ENCODE data around the gene CREBBP.

The CREBBP gene

DNA sequence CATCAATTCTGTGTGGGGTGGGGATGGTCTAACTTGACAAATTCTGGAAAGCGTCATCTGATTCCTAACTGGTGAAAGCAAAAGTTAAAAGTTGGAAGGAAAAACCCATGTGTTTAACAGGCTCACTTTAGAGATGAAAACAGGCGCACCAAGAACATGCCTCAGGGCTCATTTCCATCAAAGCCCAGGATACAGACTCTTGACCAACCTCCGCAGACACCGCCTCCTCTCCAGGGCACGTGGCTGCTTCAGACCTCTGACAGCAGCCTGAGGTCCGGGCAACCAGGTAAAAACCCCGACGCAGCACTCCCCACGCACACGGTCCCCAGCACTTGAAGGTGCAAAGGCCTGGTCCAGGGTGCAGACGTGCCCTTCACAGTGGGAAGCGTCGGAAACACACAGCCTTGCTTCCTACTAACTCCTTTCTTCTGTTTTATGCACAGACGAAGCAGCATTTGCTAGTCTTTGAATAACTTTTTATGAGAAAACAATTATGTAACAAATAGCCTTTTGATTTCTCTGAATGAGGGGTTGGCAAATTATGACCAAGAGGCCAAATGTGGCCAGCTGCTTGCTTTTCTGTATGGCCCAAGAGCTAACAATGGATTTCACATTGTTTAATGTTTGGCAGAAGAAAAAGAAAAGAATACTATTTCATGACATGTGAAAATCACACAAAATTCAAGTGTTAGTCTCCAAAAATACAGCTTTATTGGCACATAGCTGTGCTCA, 119.0 kb downstream of the CREBBP start:
- no peak for DNase-seq

DNA sequence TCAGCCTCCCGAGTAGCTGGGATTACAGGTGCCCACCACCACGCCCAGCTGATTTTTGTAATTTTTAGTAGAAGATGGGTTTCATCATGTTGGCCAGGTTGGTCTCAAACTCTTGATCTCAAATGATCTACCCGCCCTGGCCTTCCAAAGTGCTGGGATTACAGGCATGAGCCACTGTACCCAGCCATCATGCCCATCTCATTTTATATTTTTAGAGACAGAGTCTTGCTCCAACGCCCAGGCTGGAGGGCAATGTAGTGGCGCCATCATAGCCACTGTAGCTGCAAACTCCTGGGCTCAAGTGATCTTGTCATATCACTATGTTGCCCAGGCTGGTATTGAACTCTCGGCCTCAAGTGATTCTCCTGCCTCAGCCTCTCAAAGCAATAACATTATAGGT, 120.0 kb downstream of the CREBBP start:
- no peak for DNase-seq

DNA sequence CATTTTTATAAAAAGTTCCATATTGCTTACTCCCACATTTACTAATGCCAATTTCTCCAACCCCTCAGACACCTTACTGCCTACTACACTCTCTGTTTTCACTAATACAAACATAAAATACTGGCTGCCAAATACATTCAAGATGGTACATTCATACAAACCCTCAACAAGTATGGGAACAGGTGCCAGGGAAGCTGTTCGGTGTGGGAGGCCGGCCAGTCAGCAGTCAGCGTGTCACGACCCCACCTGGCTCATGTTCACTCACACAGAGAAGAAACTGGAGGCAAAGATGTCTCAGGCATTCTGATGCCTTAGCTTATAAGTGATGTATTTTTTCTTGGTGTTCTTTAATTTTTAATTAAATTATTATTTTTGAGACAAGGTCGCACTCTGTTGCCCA, 120.8 kb downstream of the CREBBP start:
- DNase-seq = no peak

DNA sequence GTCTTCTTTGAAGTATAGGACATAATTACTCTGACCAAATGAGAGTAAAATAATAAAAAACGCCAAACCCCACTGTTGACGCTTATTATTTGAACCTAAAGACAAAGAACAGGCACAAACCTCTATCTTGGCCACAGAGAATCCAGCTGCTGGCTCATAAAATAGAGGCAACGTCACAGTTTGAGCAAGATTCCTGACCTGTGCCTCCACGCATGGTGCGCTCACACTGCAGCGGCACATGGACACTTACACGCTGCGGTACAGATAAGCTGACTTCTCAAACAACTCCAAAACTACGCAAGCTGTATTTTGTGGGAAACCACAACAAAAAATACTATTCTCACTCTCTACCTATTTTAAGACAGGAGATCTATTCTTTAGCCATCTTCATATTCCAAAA, 124.4 kb downstream of the CREBBP start:
- no peak for DNase-seq

DNA sequence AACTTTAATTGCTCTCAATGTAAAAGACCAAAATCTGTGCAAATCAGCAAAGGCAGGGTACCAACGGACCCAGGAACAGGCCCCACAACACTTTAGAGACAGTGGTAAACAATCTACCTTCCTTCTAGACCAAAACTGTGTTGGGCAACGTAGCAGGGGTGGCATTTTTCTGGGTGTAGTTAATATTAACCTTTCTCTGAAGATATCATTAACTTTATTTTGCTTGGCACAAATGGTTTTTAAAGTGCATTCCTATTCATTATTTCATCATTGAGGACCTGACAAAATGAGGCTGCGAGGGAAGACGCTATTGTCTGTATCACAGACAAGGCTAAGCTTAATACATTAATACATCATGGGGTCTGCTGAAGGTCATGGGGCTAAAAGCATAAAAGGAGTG, 125.3 kb downstream of the CREBBP start:
- no peak for DNase-seq

DNA sequence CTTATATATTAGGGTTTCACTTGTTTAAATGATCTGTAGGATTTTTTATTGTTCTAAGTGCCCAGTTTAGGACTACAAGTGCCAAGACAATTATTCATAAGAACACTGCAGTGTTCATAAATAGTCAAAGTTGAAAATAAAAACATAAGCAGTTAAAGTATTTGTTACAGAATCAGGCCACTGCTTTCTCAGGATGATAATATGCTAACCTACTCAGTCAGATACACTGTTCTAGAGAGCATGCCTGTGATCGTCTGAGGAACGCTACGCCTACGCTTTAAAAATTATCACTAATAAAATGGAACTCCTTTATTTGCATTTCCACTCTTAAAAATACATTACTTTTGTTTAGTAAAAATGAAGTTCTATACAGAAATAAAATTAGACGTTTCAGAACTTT, 125.7 kb downstream of the CREBBP start:
- DNase-seq = no peak

DNA sequence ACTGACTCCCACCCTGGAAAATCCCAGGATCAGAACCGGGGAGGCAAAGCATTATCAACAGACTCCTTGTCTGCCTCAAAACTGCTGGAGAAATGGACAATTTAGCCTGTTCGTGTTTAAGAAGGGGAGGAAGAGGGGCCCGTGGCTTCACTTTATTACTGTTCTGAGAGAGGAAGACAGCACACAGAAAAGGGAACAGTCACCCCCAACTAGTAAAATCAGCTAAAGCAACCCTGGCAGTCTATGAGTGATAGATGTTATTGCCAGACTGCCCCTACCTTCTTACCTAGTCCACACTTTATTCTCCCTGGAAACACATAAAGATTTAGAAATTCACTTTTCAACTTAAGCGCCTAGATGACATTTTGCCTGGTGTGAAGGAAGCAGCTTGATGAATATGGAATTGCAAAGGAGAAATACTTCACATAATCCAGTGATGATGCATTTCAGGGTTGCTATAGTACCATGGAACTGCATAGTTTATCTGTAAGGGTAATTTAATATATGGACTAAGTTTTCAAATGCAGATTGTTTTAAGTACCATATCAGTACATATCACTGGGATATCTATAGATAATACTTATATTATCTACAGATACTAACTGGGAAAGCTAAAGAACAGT, 126.3 kb downstream of the CREBBP start:
- DNase-seq = no peak

DNA sequence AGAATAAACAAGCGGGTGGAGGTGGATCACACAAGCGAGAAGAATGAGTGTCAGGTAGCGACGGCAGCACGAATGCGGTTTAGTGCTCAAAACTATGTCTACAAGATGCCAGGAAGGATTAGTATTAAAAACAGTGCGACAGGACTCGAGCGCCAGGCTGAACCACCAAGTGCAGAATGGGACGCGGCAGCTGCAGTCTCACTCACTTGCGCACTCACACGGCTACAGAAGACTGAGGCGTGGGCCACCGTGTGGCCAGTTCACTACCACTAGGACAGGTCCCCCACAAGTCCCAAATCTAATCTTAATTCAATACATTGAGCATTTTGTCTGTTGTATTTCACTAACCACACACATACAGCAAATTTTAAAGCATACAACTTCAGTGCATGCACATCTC, 127.5 kb downstream of the CREBBP start:
- no peak for DNase-seq

DNA sequence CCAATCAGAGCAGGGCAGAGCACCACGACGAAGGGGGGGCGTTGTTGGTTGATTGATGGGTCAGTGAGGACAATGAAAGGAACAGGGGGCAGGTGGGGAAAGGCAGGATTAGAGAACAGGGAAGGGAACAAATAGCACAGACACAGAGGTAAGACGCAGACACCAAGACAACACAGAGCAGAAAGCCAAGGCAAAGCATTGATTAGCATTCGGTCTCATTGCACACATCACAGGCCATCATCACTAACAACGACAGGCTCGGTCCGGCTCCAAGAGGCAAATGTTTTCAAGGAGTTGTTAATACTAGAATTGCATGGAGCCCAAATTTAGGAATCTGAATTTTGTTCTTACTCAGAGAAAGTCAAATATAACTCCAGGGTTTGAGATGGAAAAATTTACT, 128.6 kb downstream of the CREBBP start:
- no peak for DNase-seq

DNA sequence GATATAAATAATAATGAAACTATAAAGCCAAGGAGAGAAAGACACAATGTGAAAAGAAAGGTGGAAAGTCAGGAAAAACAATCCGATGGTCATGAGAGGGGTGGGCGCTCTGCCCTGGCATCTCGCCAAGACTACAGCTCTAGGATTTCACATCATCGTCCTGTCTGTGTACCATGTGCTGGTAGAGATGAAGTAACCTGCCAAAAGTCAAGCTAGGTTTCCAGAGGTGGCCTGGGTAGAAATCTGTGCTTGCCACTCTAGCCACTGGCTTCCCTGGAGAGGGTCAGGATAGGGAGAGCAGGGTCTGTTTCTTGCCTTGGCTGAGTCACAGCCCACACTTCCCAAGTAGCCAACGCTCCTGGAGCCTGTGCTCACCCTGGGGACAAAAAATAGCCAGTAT, 132.2 kb downstream of the CREBBP start:
- DNase-seq = no peak

DNA sequence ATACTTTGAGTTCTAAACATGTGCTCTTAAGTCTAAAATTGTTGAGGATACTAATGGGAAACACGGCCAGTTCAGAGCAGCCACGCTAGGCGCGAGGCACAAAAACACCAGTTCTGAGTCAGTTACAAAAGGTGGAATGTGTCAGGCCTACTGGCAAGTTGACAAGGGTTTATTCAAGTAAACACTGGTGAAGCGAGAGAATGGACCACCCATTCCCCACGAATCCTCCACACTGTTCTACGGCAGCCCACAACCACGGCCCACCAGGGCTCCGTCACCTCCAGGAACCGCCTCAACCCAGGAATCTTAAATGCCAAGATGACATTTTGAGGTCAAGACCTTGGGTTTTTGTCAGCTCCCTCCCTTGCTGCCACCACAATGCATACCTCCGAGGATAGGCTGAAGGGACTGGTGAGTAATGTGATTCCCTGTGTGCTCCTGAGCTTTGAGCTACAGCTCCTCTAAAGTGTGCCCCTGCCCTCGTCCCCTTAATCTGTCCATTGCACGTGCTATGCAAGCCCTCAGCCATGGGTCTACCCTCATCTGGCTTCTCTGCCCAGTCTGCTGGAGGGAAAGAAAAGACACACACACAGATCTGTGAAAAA, 134.7 kb downstream of the CREBBP start:
- DNase-seq = no peak

DNA sequence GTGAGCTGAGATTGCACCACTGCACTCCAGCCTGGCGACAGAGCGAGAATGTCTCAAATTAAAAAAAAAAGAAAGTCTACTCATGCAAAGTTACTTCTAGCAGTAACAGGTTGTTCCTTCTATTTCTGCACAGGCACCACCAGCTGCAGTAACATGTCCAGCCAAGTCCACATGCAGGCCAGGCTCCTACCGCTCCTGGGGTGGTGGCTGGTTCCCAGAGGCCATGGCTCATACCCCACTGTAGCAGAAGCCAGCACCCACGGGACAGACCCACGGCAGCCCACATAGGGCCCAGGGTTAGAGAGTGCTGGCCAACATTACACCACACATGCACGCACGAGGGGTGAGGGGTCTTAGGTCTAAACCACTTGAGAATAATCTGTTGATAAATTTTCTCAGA, 136.5 kb downstream of the CREBBP start:
- no peak for DNase-seq

DNA sequence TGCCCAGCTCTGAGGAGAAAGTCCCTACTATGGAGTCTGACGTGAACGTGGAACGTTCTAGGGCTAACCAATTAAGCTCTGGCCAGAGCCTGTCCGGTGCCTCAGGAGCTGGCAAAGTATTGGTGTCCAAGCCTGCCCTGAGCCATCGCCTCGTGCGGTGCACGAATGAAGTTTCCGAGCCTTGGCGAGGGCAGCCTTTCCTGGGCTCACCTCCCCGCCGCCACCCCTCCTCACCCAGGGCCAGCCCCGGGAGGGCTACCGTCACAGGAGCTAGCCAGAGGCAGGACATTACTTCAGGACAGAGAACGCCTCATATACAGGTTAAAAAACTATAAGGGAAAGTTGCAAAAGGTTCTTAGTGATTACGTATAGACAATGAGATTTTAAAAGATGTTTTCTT, 139.6 kb downstream of the CREBBP start:
- no peak for DNase-seq

DNA sequence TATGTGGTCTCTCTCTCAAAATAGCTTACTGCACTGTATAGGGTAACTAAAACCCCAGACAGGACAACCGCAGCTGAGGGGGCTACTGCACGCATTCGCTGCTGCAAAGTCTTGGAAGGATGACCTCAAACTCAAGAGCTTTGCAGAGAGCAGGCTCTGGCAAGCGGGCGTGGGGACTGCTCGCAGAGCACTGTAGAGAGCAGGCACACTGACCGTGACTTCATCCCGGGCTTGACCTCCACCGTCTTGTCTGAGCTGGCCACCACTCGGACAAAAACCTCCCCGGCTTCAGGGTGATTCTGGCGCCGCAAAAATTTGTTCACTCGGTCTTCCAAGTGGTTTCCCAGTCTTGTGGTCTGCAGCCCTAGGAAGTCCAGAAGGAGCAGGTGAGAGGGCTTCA, 140.3 kb downstream of the CREBBP start:
- DNase-seq = no peak

DNA sequence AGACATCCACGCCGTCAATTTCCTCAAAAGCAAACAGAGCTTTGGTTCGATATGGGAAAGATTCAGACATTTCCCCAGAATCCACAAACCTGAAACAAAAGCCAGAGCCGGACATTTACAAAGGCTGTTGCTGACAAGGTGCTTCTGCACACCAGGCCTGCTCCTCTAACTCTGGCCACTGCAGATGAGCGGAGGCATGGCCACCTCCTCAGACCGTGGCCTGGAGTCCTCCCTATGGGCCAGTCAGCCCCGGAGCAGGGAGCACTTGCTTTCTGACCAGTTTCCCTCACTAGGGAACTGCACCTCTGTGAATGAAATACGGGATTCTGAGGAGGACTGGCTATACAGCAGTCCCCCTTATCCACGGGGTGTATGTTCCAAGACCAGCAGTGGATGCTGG, 140.9 kb downstream of the CREBBP start:
- DNase-seq = no peak

DNA sequence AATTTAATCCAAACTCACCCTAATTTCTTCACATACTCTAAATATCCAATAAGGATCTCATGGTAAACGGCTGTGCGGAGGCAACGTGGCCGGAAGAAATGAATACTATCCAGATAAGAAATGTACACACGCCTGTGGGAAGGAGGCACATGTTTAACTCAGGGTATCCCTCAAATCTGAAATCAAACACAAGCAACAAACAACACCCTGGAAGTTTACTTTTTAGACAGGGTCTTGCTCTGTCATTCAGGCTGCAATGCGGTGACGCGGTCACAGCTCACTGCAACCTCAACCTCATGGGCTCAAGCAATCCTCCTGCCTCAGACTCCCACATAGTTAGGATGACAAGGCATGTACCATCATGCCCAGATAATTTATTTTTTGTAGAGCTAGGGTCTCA, 142.0 kb downstream of the CREBBP start:
- no peak for DNase-seq

DNA sequence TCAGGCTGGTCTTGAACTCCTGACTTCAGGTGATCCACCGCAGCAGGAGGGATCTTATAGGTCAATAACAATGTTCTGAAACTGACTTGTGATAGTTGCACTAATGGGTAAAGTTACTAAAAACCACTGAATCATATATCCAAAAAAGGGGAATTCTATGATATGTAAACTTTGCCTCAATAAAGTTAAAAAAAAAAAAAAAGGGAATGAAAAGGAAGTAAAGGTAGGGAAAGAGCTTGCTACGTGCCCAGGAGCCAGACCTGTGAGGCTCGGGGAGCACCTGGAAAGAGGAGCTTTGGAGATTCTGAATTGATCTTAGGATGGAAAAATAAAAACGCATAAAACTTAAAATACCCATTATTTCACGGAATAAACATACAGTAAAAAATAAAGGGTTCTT, 142.4 kb downstream of the CREBBP start:
- DNase-seq = no peak

DNA sequence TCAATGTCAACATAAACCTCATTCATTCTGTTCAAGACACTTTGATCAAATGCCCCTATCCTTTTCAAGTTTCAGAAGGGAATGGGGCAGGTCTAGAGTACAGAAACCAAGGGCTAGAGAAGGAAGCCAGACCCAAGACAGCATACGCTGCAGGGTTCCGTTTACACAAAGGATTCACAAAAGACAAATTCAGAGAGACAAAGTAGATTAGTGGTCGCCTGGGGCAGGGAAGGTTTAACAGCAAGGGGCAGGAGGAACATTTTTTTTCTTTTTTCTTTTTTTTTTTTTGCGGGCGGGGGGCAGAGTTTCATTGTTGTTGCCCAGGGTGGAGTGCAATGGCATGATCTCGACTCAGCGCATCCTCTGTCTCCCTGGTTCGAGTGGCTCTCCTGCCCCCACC, 143.3 kb downstream of the CREBBP start:
- DNase-seq = no peak

DNA sequence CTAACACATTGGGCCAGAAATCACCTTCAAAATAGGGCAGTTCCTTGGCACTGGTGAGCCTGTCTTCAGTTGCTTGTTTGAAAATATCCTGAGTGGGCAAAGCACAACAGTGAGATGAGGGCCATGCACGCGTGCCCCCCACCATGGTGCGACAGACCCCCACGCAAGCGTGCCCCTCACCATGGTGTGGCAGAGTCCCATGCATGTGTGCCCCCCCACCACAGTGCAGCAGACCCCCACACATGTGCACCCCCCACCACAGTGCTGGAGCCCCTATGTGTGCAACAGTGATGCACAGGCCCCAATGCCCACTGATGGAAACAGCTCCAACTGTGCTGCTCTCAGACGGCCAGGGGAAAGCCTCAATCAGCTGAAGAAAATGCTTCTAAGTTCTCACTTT, 144.4 kb downstream of the CREBBP start:
- DNase-seq = no peak

DNA sequence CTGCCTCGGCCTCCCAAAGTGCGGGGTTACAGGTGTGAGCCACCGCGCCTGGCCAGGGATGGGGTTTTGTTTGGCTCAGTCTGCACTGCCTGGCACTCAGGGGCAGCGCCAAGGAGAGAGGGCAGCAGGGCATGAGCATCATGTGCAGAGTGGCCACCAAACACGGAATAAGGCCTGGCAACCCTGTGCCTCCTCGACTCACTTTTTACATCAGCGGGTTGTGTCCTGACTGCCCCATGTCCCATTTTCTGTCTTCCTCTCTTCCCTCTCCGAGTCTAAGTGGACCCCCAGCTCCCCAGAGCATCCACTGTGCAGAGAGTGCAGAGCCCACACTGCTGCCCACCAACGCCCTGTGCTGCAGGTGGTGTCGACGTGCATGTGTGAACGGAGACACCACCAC, 145.0 kb downstream of the CREBBP start:
- no peak for DNase-seq

DNA sequence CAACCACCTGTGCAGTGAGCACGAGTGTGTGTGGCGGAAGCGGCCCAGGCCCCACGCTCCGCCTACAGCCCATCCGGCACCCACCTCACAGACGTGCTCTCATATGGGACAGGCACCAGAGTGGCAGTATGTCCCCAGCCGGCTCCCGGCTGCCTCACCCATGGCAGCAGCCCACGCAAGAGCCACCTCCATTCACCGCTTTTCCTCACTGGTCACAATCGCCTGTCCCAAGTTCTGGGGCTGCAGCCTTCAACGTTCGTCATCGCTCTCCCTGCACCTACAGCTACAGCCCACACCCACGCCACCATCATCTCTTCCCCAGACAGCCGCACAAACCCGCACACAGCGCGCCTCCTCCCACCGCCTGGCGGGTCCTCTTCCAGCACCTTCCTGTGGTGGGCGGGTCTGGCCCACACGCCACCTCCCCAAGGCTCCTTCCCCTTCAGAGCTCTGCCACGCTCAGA, 145.7 kb downstream of the CREBBP start:
- no peak for DNase-seq

DNA sequence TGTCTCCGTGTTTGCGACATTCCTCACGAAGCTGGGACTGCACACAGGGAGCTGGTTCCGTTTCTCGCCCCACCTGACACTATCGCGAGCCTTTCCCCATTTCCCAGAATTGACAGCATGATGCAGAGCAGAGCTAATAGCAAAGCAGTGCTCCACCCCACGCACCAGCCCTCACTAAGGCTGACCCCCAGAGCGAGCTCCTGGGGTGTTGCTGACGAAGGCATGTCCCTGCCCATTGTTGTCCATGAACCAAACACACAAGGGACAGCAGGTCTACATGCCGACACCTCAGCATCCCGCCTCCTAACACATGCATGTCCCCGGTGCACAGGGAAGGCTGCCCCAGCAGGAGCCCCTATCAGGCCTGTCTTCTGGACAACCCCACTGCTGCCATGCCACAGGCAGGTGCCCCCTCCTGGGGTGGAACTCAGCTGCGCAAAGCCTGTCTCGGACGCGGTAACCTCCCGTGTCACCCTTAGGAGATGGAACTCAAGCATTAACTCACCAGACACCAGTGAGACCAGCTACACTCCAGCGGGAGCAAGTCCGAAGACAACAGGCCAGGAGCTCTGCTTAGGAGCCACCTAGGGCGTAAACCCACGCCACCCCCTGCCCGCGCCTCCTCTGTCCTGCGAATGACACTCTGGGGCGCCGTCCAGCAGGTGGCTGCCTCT, 146.3 kb downstream of the CREBBP start:
- DNase-seq = no peak

DNA sequence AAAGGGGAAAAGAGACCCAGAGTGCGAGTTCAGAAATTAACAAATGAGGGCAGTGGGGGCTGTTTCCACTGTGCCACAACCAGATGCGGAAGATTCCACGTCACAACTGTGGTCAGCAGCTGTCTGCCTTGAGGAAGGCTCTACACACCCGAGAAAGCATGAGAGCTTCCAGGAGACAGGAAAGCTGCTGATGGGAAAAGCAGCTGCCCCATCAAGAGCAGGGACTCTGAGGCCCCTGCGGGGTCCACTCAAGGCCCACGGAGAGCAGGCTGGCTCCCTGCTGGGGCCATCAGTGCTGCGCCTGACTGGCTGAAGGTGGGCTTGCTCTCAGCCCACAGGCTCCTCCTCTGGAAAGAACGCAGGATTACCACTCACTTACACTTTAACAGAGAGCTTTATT, 148.3 kb downstream of the CREBBP start:
- DNase-seq = no peak
